8988T (cell line): Measurements from ENCODE around the gene SERINC3.
"Not testable (repeated sequence)": the region's sequence is repeated elsewhere in the genome, so short reads cannot be mapped to it uniquely, and the experiment has no call there.

Experiments used
- DNase-seq: peaks from one replicate; pipeline ENCODE4 v3.0.0; 2011

The SERINC3 gene

GRCh38 chr20:44489931-44490330 lies 31.9 kb downstream of the SERINC3 start:
- DNase-seq: no peak

GRCh38 chr20:44489223-44489622 lies 32.6 kb downstream of the SERINC3 start:
- no peak for DNase-seq

DNA sequence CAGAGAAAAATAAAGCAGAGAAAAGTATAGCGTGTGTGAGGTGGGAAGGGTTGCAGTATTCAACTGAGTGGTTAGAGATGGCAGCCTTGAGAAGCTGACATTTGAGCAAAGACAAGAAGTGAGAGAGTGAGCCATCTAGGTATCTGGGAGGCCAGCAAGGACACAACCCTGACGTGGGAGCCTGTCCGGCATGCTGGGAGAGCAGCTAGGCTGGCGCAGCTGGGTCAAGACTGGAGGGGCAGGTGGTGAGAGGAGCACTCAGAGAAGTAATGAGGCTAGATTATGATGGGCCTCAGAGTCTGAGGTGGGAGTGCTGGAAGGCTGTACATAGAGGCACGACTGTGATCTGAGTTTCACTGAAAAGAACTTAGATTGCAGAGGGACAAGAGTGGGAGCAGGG lies 33.3 kb downstream of the SERINC3 start:
- DNase-seq: no peak

- no peak for DNase-seq
Observed at GRCh38 chr20:44485830-44486198, 36.1 kb downstream of the SERINC3 start.

DNA sequence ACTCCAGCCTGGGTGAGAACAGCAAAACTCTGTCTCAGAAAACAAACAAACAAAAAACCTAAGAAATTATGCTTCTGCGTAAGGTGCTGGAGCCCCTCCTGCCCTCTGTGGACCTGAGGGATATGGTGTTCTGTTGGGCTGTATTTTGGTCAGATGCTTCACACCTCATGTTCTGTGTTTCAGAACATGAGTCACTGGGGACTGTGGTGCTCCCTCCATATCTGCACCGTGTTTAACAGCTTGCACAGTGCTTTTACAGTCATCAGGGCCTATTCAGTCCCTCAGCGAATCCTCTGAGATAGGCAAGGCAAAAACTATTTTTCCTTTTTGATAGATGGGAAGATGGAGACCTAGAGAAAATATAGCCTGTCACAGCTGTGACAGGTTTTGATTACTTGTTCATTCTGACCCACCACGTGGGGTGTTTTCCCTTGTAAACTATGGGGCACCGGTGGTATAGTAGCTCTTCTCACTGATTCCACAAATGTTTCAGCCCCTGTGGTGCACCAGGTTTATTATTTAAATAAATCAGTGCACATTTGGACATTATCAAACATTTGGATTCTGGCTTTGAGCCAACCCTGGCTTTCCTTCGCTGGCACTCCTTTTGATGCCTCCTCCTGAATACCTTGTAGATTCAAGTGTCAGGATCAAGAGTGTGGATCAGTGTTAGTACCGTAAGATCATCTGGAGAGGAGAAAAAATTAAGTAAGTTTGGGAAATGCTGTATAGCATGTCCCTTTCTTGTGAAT lies 36.6 kb downstream of the SERINC3 start:
- DNase-seq: no peak

DNA sequence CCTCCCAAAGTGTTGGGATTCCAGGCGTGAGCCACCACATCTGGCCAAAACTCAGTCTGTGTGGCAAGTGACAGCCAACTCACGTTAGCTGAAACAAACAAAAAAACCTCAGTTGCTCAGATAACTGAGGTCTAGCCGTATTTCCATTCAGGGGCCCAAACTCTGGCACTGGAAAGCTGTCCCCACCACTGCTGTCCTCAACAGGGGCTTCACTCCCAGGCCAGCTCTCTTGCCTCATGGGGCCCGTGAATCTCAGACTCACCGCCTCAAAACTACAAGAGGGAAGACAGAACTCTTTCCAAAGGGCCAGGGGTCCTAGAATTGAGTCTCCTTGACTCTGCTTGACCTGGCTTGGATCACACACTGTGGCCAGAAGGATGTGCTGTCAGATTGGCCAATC lies 38.8 kb downstream of the SERINC3 start:
- no peak for DNase-seq

- no peak for DNase-seq
Observed at GRCh38 chr20:44481719-44482416, 40.0 kb downstream of the SERINC3 start.

DNA sequence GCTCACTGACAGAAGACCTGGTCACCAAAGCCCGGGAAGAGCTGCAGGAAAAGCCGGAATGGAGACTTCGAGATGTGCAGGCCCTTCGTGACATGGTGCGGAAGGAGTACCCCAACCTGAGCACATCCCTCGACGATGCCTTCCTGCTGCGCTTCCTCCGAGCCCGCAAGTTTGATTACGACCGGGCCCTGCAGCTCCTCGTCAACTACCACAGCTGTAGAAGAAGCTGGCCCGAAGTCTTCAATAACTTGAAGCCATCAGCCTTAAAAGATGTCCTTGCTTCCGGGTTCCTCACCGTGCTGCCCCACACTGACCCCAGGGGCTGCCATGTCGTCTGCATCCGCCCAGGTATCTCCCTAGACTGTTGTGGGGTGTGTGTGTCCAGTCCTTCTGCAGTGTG lies 41.8 kb downstream of the SERINC3 start:
- DNase-seq: no peak

- DNase-seq: no peak
Observed at GRCh38 chr20:44479643-44480042, 42.2 kb downstream of the SERINC3 start.

GRCh38 chr20:44478206-44478605 lies 43.7 kb downstream of the SERINC3 start:
- no peak for DNase-seq

- DNase-seq: no peak
Observed at GRCh38 chr20:44477151-44477550, 44.7 kb downstream of the SERINC3 start.

- peak; percentile 84 for DNase-seq
Observed at GRCh38 chr20:44475694-44476560, 45.9 kb downstream of the SERINC3 start, which contains the start of gene TTPAL. Gene TTPAL (plus strand): TSS chr20:44475874. CDS start chr20:44480000, 4,126 bp downstream.

GRCh38 chr20:44475372-44475693 lies 46.5 kb downstream of the SERINC3 start:
- no peak for DNase-seq

DNA sequence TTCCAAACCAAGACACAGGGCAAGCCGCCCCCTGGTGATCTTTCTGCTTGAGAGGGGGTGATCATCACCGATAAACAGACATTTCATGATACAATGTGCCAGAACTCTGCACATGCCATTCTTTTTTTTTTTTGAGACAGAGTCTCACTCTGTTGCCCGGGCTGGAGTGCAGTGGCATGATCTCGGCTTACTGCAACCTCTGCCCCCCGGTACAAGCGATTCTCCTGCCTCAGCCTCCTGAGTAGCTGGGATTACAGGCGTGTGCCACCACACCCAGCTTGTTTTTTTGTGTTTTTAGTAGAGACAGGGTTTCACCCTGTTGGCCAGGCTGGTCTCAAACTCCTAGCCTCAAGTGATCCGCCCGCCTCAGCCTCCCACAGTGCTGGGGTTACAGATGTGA lies 49.6 kb downstream of the SERINC3 start:
- not testable (repeated sequence) for DNase-seq

DNA sequence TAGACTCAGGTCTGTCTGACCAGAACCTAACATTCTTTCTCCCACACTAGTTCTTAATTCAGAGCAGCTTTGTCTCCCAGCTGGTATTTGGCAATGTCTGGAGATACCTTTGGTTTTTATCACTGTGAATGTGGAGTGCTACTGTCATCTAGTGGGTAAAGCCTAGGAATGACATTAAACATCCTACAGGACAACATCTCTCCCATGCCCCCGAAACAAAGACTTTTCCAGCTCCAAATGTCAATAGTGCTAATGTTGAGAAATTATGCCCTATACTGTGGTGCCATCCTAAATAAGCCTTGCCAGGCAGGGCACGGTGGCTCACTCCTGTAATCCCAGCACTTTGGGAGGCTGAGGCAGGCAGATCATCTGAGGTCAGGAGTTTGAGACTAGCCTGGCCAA lies 50.4 kb downstream of the SERINC3 start:
- no peak for DNase-seq

DNA sequence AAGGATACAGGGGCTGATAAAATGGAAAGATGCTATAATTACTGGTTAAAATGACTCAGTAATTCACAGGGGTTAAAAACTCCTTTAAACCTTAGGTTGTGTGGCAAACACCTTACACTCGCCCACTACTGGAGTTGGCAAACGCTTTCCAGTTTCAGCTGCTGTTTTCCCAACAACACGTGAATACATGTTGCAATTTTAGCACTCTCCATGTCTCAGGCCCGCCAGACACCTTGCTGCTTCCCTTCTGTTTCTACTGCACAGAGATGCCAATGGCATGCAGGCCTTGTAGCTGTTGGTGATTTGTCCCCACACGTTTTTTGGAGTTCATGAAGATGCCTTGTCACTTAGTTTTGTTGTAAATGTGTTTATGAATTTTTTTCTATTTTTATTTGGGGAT lies 51.5 kb downstream of the SERINC3 start:
- no peak for DNase-seq

- no peak for DNase-seq
Observed at GRCh38 chr20:44468044-44468782, 53.7 kb downstream of the SERINC3 start.

DNA sequence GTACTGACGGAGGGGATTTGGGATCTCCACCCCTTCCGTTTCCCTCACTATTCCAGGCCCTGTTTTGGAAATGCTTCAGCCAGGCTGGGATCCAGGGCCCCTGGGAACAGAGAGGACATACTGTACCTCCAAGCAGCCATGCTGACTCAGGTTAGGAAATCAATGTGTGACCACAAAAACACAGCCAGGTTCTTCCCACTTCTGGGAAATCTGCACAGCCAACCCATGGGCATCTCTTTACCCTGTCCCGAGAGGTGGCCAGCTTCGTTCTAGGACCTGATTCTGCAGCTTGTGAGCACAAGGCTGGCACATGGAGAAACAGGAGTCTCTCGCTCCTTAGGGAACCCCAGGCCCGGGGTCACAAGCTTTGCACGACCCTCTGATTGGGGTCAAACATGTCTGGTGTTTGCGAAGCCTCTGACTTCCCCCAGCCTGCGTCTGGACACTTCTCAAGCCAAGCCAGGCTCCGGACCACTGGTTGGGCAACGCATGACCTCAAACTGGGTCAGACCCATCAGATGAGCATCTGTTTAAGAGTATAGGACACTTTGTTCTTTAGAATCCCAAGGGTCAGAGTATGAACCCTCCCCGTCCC lies 54.5 kb downstream of the SERINC3 start:
- DNase-seq: no peak

DNA sequence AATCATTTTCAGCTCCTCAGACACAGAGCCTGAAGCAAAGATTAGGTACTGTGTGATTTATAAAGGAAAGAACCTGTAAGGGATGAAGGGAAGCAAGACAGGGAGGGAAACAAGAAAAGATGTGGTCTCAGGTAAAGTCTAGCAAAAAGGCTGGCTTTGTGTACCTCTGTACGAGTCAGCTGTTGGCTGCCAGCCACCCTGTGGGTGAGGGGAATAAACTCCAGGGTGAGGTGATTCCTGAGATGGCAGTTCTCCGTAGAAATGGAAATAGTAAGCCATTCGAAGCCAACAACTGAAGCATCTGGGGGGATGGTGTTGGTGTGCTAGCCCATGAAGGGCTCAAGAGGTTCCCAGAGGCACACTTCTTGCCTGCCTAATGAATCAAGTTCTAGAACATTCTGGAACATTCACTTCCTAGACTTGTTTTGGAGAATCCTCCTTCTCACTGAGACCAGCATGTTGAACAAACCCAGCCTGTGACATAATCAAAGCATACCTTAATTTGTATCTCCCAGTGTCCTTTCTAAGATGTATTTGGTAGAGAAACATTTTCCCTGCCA lies 56.8 kb downstream of the SERINC3 start:
- no peak for DNase-seq

GRCh38 chr20:44464514-44464913 lies 57.4 kb downstream of the SERINC3 start:
- no peak for DNase-seq

DNA sequence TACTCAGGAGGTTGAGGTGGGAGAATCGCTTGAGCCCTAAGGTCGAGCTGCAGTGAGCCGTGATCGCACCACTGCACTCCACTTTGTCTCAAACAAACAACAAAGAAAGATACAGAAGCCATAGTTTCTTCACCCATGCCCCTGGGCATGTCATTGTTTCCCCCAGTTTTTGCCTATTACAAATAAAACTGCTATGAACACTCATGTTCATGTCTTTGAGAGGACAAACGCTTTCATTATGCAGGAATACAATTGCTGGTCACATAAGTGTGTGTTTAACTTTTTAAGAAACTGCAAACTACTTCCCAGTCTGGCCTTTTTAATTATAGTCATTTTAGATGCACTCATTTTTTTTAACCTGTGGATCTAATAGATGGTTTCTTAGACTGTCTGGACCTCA lies 58.4 kb downstream of the SERINC3 start:
- no peak for DNase-seq

DNA sequence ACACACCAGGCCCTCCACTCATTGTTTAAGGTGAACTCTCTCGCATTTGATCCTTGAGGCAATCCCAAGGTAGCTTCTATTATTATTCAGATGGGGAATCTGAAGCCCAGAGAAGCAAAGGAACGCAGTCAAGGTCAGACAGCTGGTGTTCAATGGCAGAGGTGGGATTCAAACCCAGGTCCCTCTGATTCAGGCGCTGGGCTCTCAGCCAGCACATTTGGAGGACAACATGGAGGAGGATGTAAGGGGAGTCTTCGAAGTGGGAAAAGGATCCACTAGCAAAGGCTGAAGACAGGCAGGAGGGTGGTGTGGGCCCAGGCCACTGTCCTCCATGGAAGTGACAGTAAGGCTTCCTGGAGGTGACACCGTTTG lies 60.1 kb downstream of the SERINC3 start:
- DNase-seq: no peak
